ENCODE results near the gene RECQL5.

DNA sequence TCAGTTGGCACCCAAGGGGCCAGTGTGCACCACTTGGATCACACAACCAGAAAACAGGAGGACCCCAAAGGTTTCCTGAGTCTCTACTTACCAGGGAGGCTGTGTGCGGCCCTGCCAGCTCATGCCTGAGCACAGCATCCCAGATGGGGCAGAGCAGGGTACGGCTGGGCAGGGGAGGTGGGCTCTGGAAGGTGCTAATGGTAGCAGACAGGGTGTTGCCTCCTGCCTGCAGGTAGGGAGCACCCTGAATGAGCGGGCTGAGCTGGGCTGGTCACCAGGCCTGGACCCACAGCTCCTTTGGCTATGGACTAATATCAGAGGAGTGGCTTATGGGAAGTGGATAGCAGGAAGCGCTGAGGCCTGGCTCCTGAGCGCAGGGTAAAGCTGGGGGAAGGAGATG, 14.6 kb downstream of the RECQL5 start:
- TF ChIP-seq POLR2A (IDR thresholded peaks at IDR 0.05; ENCODE audit: low read depth) (no peak), POLR2AphosphoS5 (IDR thresholded peaks at IDR 0.05) (no peak)

Data from esophagus muscularis mucosa (tissue), 2 donors.